Effector memory CD4-positive, alpha-beta T cell (primary cell): ENCODE measurements around the gene AIF1.

Source experiments
- DNase-seq, 3 donors: peaks; one replicate each; pipeline ENCODE4 v3.0.0-alpha.2; 2020
- H3K27ac ChIP-seq: 2 replicates; pipeline ENCODE4 v1.7.0; 2013; ENCODE audit warnings: mild to moderate bottlenecking, low read length, moderate library complexity; ENCODE audit not compliant: insufficient read depth, poor library complexity, severe bottlenecking
- H3K27me3 ChIP-seq: replicated peaks from 2 replicates; pipeline ENCODE4 v1.7.0; 2013; ENCODE audit warnings: mild to moderate bottlenecking, low read length; ENCODE audit not compliant: insufficient read depth, control insufficient read depth, poor library complexity, severe bottlenecking
- H3K36me3 ChIP-seq: 2 replicates; pipeline ENCODE4 v1.7.0; 2013; ENCODE audit warnings: mild to moderate bottlenecking, low read length, moderate library complexity; ENCODE audit not compliant: control insufficient read depth, insufficient read depth
- H3K4me1 ChIP-seq: 2 replicates; pipeline ENCODE4 v1.7.0; 2013; ENCODE audit warnings: low read length, mild to moderate bottlenecking; ENCODE audit not compliant: control insufficient read depth, insufficient read depth, poor library complexity, severe bottlenecking
- H3K4me3 ChIP-seq: 2 replicates; pipeline ENCODE4 v1.7.0; 2013; ENCODE audit warnings: low read length, low read depth, mild to moderate bottlenecking; ENCODE audit not compliant: insufficient read depth, poor library complexity, severe bottlenecking
- H3K9me3 ChIP-seq: 2 replicates; pipeline ENCODE4 v1.7.0; 2013; ENCODE audit warnings: mild to moderate bottlenecking, low read length, moderate library complexity; ENCODE audit not compliant: control insufficient read depth

The AIF1 gene

DNA sequence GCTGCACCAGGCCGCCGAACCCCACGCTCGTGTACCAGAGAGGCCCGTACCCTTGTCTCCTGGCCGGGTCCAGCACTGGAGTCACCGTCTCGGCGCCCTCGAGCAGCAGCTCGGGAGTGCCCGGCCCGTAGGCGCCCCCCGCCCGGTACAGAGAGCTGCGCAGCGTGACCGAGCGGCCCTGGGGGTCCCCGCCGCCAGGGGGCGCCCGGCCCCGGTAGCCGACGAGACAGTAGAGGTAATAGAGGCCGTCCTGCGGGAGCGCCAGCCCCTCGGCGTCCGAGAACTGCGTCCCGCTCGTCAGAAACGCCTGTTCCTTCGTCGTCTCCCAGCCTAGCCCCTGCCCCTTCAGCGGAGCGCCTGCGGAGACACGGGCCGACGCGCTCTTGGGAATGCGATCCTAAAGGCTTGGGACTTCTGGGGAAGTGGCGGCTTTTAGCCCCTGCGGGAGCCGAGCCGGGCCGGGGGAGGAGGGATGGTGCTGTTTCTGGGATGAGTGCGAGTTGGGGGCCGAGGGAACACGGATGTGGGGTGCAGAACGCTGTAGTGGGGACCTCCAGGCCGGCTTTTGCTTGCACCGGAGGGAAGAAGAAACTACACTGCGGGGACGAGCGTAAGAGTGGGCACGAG lies 34.1 kb upstream of the AIF1 start:
- DNase-seq: peak; percentile 74 to 83 (median 75)
- Histone ChIP-seq H3K36me3 (peaks cover 9% of the 10 kb centered on the region), H3K27me3 (no peaks in the 10 kb centered on the region), H3K27ac (peak overlapping the region; percentile 95), H3K4me1 (peaks cover 70% of the 10 kb centered on the region), H3K9me3 (no peaks in the 10 kb centered on the region), H3K4me3 (peak overlapping the region; percentile 91)

DNA sequence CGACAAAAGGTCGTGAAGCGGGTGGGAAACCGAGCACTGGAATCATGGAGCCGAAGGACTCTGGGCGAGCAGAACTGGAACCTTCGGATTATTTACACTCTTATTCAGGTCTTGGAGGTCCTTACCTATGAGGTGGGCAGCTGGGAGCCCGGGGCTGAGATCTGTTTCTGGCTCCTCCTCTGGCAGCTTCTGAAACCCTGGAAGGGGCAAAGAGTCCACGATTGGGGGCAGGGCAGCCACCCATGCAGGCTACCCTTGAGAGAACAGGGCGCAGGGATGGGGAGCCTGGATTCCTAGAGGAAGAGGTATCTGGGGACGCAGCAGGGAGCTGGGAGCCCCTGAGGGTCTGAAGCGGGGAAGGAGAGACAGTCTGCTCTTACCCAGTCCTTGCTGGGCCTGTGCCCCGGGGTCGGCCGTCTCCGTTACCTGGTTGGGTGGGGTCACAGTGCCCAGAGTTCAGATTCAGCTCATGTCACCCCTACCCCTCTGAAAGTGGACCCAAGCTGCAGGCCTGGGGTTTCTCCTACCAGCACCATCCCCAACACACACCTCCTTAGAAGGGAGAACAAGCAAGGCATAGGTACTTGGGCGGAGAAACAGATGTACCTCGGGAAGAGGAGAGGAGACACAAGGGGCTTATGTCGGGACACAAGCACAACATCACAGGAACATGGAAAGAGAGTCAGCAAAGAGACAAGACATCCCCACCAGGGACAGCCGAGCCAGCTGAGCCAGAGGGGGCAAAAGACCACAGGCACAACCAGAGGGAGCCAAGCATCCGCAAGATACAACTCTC lies 33.4 kb upstream of the AIF1 start:
- Histone ChIP-seq H3K4me3 (peak overlapping the region; percentile 91), H3K36me3 (peaks cover 9% of the 10 kb centered on the region), H3K9me3 (no peaks in the 10 kb centered on the region), H3K27me3 (no peaks in the 10 kb centered on the region), H3K27ac (peak overlapping the region; percentile 95), H3K4me1 (peaks cover 76% of the 10 kb centered on the region)
- no peak for DNase-seq

DNA sequence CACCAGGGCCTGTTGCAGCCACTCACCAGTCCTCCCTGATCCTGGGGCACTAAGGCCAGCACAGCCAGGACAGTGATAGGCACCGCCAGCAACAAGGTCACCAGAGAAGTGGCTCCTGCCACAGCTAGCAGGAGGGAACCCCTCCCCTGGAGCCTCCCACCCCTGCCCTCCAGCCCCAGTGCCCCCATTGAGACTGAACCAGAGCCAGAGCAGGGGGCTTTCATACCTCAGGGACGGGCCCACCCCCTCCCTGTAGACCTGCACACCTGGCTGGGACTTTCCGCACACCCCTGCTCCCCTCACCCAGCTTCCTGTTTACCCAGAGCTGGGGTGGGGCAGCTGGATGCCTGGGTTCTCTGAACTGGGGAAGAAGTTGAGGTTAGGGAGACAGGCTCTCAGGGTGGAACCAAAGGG lies 32.8 kb upstream of the AIF1 start, which contains the start of gene LTB:
LTB (minus strand) TSS at position 195 of the 414 bp plus-strand sequence; CDS start at position 188, 7 bp downstream.
- Histone ChIP-seq H3K4me3 (peak within 1 kb of the TSS; percentile 91), H3K27ac (peak within 1 kb of the TSS; percentile 95), H3K36me3 (peaks cover 9% of the 10 kb centered on the region), H3K27me3 (no peaks in the 10 kb centered on the region), H3K9me3 (no peaks in the 10 kb centered on the region), H3K4me1 (peaks cover 76% of the 10 kb centered on the region)
- peak; percentile 64 to 69 (median 66) for DNase-seq

DNA sequence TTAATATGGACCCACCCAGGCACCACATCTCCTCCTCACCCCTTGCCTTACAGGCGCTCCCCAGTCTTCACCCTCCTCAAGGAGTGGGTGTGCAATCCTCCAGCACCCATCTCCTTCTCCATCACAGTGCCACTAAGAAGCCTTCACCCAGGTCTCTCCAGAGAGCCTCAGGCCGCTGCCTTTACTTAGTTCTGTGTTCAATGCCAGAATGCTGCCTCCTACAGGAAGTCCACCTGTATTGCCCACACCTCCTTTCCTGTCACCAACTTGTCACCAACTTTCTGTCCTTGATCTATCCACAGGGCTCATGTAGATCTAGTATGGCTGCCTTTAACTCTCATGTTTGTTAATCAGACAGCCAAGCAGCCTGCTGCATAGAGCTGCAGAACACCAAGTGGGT lies 29.5 kb upstream of the AIF1 start:
- peak in 1 of 3 donors; percentile 28 for DNase-seq
- no peaks in the 10 kb centered on the region for H3K27me3 ChIP-seq
- no peaks in the 10 kb centered on the region for H3K9me3 ChIP-seq
- peak overlapping the region; percentile 12 for H3K4me3 ChIP-seq
- H3K27ac ChIP-seq: peak overlapping the region; percentile 95
- H3K4me1 ChIP-seq: peaks cover 65% of the 10 kb centered on the region
- H3K36me3 ChIP-seq: peaks cover 3% of the 10 kb centered on the region

DNA sequence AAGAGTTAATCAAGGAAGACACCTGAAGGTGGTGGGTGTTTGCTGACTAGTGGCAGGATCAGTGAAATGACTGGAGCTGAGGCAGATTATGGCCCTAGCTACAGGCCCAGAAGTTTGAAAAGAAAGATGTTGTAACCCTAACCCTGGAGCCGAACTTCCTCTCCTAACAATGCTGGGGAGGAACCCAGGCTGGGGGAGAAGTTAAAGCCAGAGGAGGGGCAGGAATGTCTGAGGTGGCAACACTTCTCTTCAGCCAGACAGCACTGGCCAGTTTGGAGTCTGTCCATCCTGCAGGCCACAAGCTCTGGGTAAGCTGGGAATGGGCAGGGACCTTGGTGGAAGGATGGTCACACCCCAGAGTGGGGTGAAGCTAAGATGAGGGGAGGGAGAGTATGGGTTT lies 29.0 kb upstream of the AIF1 start, which contains the start of gene LST1:
LST1 (plus strand) TSS at position 270 of the 400 bp plus-strand sequence. CDS start 1,023 bp downstream, outside the sequence.
- no peaks in the 10 kb centered on the region for H3K36me3 ChIP-seq
- no peaks in the 10 kb centered on the region for H3K9me3 ChIP-seq
- no peak for DNase-seq
- H3K27ac ChIP-seq: peak within 1 kb of the TSS; percentile 95
- peaks cover 65% of the 10 kb centered on the region for H3K4me1 ChIP-seq
- peak within 1 kb of the TSS; percentile 27 for H3K4me3 ChIP-seq
- no peaks in the 10 kb centered on the region for H3K27me3 ChIP-seq

DNA sequence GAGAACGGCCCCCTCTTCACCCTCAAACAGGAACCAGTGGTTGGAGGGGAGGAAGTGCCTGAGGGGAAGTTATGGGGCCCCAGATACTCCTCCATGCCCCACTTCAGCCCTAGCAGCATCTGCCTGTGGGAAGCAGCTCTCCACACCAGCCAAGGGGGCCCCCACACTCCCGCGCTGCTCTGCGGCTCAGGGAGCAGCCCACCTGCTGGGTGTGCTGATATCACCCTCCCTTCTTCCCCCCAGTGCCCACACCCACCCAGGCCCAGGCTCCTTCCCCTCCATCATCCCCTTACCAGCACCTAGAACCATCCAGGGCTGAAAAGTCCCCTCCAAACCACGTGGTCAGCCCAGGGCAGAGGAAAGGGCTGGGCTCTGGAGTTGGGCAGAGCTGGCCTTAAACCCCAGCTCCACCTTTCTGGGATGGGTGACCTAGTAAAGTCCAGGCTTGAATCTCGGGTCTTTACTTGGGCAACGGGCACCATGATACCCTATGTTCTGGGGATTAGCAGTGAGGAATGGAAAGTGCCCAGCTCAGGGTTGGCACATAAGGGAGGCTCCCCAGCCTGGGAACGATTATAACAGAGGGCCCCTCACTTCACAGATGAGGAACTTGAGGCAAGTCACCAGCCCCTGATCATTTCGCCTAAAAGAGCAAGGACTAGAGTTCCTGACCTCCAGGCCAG lies 28.3 kb upstream of the AIF1 start:
- Histone ChIP-seq H3K27me3 (no peaks in the 10 kb centered on the region), H3K4me1 (peaks cover 65% of the 10 kb centered on the region), H3K27ac (peak overlapping the region; percentile 95), H3K4me3 (peak overlapping the region; percentile 27), H3K9me3 (no peaks in the 10 kb centered on the region), H3K36me3 (no peaks in the 10 kb centered on the region)
- no peak for DNase-seq

DNA sequence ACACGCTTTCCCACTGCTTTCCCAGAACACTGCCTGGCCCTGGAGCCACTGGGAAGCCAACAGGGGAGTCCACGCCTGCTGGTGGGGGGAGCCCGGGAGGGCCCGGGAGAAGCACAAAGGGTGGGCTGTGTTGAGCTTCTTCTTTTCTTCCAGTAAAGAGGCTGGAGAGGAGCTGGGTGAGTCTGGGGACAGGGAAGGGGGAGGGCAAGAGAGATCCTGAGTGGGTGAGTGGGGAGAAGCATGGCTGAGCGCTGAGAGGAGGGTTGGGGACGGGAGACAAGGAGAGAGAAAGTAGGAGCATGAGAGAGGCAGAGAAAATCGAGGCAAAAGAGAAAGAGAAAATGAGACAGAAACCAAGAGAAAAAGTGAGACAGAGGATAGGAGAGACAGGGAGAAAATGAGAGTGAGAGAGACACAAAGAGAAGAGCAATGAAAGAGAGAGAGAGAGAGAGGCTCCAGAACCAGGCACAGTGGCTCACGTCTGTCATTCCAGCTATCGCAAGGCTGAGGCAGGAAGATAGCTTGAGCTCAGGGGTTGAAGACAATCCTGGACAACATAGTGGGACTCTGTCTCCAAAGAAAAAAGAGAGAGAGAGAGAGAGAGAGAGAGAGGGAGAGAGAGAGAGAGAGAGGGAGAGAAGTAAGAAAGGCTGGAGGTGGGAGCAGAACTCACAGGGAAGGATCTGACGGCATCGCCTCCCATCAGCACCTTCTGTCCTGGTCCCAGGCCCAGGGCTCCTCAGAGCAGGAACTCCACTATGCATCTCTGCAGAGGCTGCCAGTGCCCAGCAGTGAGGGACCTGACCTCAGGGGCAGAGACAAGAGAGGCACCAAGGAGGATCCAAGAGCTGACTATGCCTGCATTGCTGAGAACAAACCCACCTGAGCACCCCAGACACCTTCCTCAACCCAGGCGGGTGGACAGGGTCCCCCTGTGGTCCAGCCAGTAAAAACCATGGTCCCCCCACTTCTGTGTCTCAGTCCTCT lies 26.9 kb upstream of the AIF1 start:
- Histone ChIP-seq H3K27me3 (no peaks in the 10 kb centered on the region), H3K4me1 (peaks cover 68% of the 10 kb centered on the region), H3K9me3 (no peaks in the 10 kb centered on the region), H3K4me3 (peak overlapping the region; percentile 3), H3K27ac (peak overlapping the region; percentile 95), H3K36me3 (no peaks in the 10 kb centered on the region)
- DNase-seq: no peak

DNA sequence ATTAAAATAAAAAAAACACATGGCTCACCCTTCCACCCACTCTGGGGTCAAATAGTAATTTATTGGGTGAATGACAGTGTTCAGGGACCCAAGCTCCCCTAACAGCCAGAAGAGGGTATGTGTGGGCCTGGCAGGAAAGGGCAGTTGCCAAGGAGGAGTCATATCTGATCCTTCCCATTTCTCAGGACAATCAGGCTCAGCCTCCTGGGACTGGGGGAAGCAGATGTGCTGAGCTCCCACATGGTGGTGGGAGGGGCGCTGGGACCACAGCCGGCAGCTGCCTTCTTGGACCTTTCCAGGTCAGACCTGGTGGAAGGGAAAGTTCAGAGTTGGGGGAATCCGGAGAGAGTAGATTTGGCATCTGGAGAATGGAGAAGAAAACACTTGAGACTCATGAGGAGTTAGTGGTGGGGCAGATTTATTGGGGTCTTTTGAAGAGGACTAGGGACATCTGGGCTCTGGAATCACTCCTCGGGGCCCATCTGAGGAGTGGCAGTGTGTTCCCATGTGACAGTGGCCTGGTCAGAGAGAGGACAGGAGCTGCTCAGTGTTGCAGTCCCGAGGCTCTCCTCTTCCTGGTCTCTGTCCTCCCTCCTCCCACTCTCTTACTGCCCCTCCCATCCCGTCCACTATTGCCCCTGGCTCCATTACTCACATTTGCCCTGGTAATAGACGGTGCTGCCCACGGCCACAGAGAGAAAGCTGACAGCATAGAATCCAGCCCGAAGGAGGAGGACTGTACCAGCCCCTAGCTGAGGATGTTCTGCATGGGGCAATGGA lies 26.0 kb upstream of the AIF1 start:
- no peaks in the 10 kb centered on the region for H3K36me3 ChIP-seq
- peak overlapping the region; percentile 95 for H3K27ac ChIP-seq
- no peaks in the 10 kb centered on the region for H3K9me3 ChIP-seq
- H3K4me1 ChIP-seq: peaks cover 67% of the 10 kb centered on the region
- DNase-seq: no peak
- no peak overlapping the region for H3K4me3 ChIP-seq
- H3K27me3 ChIP-seq: no peaks in the 10 kb centered on the region
